Liver (tissue), 9 donors: ENCODE results near the gene CRACDL. TPM values are rescaled to one million over a fixed set of nuclear protein-coding genes. Genes with fewer than 3 reads are reported as not detected.

ENCODE experiments used
- DNase-seq: peaks from one replicate; pipeline ENCODE4 v3.0.0-alpha.2; 2017; ENCODE audit warnings: low spot score
- H3K27ac ChIP-seq, 2 donors: one replicate each; pipeline ENCODE4 v1.7.0; 2013; ENCODE audit warnings: inconsistent platforms in 2 of 2, low read length in 2 of 2, control low read depth in 1 of 2, low read depth in 1 of 2, mild to moderate bottlenecking in 1 of 2
- H3K27me3 ChIP-seq, 4 donors: one replicate each; pipeline versions ENCODE4 v1.6.1 to v1.7.0; 2013; ENCODE audit warnings: low read length in 3 of 4, inconsistent platforms in 1 of 4, mild to moderate bottlenecking in 1 of 4, moderate library complexity in 1 of 4; ENCODE audit not compliant: control insufficient read depth in 4 of 4, insufficient read depth in 4 of 4
- H3K36me3 ChIP-seq, 4 donors: one replicate each; pipeline versions ENCODE4 v1.6.1 to v1.7.0; 2013; ENCODE audit warnings: low read length in 3 of 4, mild to moderate bottlenecking in 3 of 4, low read depth in 1 of 4, moderate library complexity in 1 of 4; ENCODE audit not compliant: control insufficient read depth in 4 of 4, insufficient read depth in 3 of 4
- H3K4me1 ChIP-seq, 4 donors: one replicate each; pipeline versions ENCODE4 v1.6.1 to v1.7.0; 2013; ENCODE audit warnings: low read length in 3 of 4, mild to moderate bottlenecking in 3 of 4, moderate library complexity in 1 of 4; ENCODE audit not compliant: control insufficient read depth in 4 of 4, insufficient read depth in 4 of 4
- H3K4me3 ChIP-seq, 3 donors: one replicate each; pipeline versions ENCODE4 v1.6.1 to v1.7.0; 2013; ENCODE audit warnings: low read length in 3 of 3, control low read depth in 1 of 3, low read depth in 1 of 3, mild to moderate bottlenecking in 1 of 3
- H3K9ac ChIP-seq, 2 donors: one replicate each; pipeline ENCODE4 v1.7.0; 2013; ENCODE audit warnings: low read length in 2 of 2, mild to moderate bottlenecking in 2 of 2, moderate library complexity in 2 of 2, control low read depth in 1 of 2, low read depth in 1 of 2
- H3K9me3 ChIP-seq, 4 donors: one replicate each; pipeline versions ENCODE4 v1.6.1 to v1.7.0; 2013; ENCODE audit warnings: low read length in 3 of 4; ENCODE audit not compliant: control insufficient read depth in 4 of 4
- ATF3 ChIP-seq: IDR thresholded peaks from 2 replicates; pipeline ENCODE4 v1.6.1; 2016; ENCODE audit warnings: antibody characterized with exemption
- EGR1 ChIP-seq, 2 donors: IDR thresholded peaks; 2 replicates each; pipeline ENCODE4 v1.6.1; 2016 to 2018; ENCODE audit warnings: antibody characterized with exemption in 2 of 2, low read depth in 2 of 2
- FOXA1 ChIP-seq: IDR thresholded peaks from 2 replicates; pipeline ENCODE4 v1.6.1; 2016; ENCODE audit warnings: antibody characterized with exemption
- FOXA2 ChIP-seq: IDR thresholded peaks from 2 replicates; pipeline ENCODE4 v1.6.1; 2016; ENCODE audit warnings: antibody characterized with exemption
- GABPA ChIP-seq, 2 donors: IDR thresholded peaks in 1 of 2; conservative IDR thresholded peaks in 1 of 2; 2 replicates each; pipeline ENCODE4 v1.6.1; 2016; ENCODE audit warnings: antibody characterized with exemption in 2 of 2, mild to moderate bottlenecking in 1 of 2, moderate library complexity in 1 of 2
- HNF4A ChIP-seq, 2 donors: conservative IDR thresholded peaks; 2 replicates each; pipeline ENCODE4 v1.6.1; 2016; ENCODE audit warnings: antibody characterized with exemption in 2 of 2, mild to moderate bottlenecking in 2 of 2
- HNF4G ChIP-seq: IDR thresholded peaks from 2 replicates; pipeline ENCODE4 v1.6.1; 2016; ENCODE audit warnings: antibody characterized with exemption
- NR2F2 ChIP-seq: IDR thresholded peaks from 2 replicates; pipeline ENCODE4 v1.6.1; 2016; ENCODE audit warnings: antibody characterized with exemption
- RAD21 ChIP-seq, 2 donors: IDR thresholded peaks; 2 replicates each; pipeline ENCODE4 v1.6.1; 2016; ENCODE audit warnings: antibody characterized with exemption in 2 of 2, mild to moderate bottlenecking in 2 of 2
- RXRA ChIP-seq, 2 donors: IDR thresholded peaks; 2 replicates each; pipeline ENCODE4 v1.6.1; 2017 to 2018; ENCODE audit warnings: antibody characterized with exemption in 2 of 2, mild to moderate bottlenecking in 1 of 2
- SP1 ChIP-seq: IDR thresholded peaks from 2 replicates; pipeline ENCODE4 v1.6.1; 2018; ENCODE audit warnings: antibody characterized with exemption, mild to moderate bottlenecking
- TAF1 ChIP-seq: conservative IDR thresholded peaks from 2 replicates; pipeline ENCODE4 v1.6.1; 2016; ENCODE audit warnings: antibody characterized with exemption, mild to moderate bottlenecking
- ZBTB33 ChIP-seq: IDR thresholded peaks from 2 replicates; pipeline ENCODE4 v1.6.1; 2016; ENCODE audit warnings: antibody characterized with exemption
- WGBS: extraction: QIAGEN DNeasy Blood & Tissue Kit; methylation state at CpG from one replicate; pipeline ENCODE4 v1.1.7; 2013; 5-methylcytosine and 5-hydroxymethylcytosine counted together
- polyA plus RNA-seq, 2 donors: library from polyadenylated mRNA; stranded (reverse) in 1 of 2; unstranded in 1 of 2; fragments of 200-250 nt in 1 of 2; fragments of >200 nt in 1 of 2; fragmentation: Nextera tagmentation in 1 of 2; extraction: Ambion mirVana in 1 of 2; gene quantifications; one replicate each; pipeline versions ENCODE4 v1.2.1 to v1.2.3, GENCODE V29; 2013 to 2015
- total RNA-seq, 2 donors: library from RNA; depleted of rRNA; stranded (reverse); fragments of >200 nt; gene quantifications; one replicate each; pipeline ENCODE4 v1.2.3, GENCODE V29; 2014
- TF ChIP-seq, protein P1 (sequence below): IDR thresholded peaks from 2 replicates; pipeline ENCODE4 v1.6.1; 2016; ENCODE audit warnings: antibody characterized with exemption
- TF ChIP-seq, protein P2 (sequence below): IDR thresholded peaks from 2 replicates; pipeline ENCODE4 v1.6.1; 2016; ENCODE audit warnings: antibody characterized with exemption, mild to moderate bottlenecking
- TF ChIP-seq, protein P3 (sequence below): fragments of 150-350 bp; IDR thresholded peaks from 2 replicates; pipeline ENCODE4 v1.5.1; 2017; ENCODE audit warnings: improper control_type of control experiment, low read depth, low read length; ENCODE audit not compliant: missing input control
- donor health status: healthy.
- donor health status: healthy.
- donor health status: healthy.
- donor health status: healthy.
- donor health status: healthy.

The CRACDL gene
- total and polyA plus RNA-seq, 4 donors, result 0.13 to 0.46 (median 0.29) TPM

- no peak overlapping the region for H3K9ac ChIP-seq
- H3K27me3 ChIP-seq, result no peaks in the 10 kb centered on the region
- TF ChIP-seq FOXA2 (no peak), FOXA1 (no peak), TAF1 (no peak), EGR1 (IDR thresholded peaks at IDR 0.05; ENCODE audit: low read depth in 2 of 2) (no peak), ATF3 (no peak), HNF4G (no peak), HNF4A (conservative IDR thresholded peaks at IDR 0.05) (no peak), NR2F2 (no peak), RXRA (IDR thresholded peaks at IDR 0.05) (no peak), RAD21 (IDR thresholded peaks at IDR 0.05) (no peak), ZBTB33 (no peak), GABPA (IDR thresholded peaks at IDR 0.05 in 1 of 2, conservative IDR thresholded peaks at IDR 0.05 in 1 of 2) (no peak), SP1 (no peak)
- TF ChIP-seq, protein P1, sequence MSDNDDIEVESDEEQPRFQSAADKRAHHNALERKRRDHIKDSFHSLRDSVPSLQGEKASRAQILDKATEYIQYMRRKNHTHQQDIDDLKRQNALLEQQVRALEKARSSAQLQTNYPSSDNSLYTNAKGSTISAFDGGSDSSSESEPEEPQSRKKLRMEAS, result no peak
- TF ChIP-seq, protein P2, sequence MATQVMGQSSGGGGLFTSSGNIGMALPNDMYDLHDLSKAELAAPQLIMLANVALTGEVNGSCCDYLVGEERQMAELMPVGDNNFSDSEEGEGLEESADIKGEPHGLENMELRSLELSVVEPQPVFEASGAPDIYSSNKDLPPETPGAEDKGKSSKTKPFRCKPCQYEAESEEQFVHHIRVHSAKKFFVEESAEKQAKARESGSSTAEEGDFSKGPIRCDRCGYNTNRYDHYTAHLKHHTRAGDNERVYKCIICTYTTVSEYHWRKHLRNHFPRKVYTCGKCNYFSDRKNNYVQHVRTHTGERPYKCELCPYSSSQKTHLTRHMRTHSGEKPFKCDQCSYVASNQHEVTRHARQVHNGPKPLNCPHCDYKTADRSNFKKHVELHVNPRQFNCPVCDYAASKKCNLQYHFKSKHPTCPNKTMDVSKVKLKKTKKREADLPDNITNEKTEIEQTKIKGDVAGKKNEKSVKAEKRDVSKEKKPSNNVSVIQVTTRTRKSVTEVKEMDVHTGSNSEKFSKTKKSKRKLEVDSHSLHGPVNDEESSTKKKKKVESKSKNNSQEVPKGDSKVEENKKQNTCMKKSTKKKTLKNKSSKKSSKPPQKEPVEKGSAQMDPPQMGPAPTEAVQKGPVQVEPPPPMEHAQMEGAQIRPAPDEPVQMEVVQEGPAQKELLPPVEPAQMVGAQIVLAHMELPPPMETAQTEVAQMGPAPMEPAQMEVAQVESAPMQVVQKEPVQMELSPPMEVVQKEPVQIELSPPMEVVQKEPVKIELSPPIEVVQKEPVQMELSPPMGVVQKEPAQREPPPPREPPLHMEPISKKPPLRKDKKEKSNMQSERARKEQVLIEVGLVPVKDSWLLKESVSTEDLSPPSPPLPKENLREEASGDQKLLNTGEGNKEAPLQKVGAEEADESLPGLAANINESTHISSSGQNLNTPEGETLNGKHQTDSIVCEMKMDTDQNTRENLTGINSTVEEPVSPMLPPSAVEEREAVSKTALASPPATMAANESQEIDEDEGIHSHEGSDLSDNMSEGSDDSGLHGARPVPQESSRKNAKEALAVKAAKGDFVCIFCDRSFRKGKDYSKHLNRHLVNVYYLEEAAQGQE, result no peak
- TF ChIP-seq, protein P3, sequence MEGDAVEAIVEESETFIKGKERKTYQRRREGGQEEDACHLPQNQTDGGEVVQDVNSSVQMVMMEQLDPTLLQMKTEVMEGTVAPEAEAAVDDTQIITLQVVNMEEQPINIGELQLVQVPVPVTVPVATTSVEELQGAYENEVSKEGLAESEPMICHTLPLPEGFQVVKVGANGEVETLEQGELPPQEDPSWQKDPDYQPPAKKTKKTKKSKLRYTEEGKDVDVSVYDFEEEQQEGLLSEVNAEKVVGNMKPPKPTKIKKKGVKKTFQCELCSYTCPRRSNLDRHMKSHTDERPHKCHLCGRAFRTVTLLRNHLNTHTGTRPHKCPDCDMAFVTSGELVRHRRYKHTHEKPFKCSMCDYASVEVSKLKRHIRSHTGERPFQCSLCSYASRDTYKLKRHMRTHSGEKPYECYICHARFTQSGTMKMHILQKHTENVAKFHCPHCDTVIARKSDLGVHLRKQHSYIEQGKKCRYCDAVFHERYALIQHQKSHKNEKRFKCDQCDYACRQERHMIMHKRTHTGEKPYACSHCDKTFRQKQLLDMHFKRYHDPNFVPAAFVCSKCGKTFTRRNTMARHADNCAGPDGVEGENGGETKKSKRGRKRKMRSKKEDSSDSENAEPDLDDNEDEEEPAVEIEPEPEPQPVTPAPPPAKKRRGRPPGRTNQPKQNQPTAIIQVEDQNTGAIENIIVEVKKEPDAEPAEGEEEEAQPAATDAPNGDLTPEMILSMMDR, result no peak
- no peak overlapping the region for H3K27ac ChIP-seq
- peaks cover 0 to 3% (median under 1%) of the 10 kb centered on the region in 4 donors for H3K9me3 ChIP-seq
- H3K36me3 ChIP-seq, result no peaks in the 10 kb centered on the region
- H3K4me3 ChIP-seq, result no peak overlapping the region
- H3K4me1 ChIP-seq, result no peaks in the 10 kb centered on the region
- 75% methylated on average over 7 of the region's 7 CpGs for WGBS
- DNase-seq, result no peak
Measured at GRCh38 chr2:98959810-98960507, 23.9 kb upstream of the CRACDL start.
